ENCODE data around the gene SCGB3A1.

GRCh38 chr5:180620014-180620413 is 28.7 kb upstream of the SCGB3A1 start:
- TF ChIP-seq, protein P1, sequence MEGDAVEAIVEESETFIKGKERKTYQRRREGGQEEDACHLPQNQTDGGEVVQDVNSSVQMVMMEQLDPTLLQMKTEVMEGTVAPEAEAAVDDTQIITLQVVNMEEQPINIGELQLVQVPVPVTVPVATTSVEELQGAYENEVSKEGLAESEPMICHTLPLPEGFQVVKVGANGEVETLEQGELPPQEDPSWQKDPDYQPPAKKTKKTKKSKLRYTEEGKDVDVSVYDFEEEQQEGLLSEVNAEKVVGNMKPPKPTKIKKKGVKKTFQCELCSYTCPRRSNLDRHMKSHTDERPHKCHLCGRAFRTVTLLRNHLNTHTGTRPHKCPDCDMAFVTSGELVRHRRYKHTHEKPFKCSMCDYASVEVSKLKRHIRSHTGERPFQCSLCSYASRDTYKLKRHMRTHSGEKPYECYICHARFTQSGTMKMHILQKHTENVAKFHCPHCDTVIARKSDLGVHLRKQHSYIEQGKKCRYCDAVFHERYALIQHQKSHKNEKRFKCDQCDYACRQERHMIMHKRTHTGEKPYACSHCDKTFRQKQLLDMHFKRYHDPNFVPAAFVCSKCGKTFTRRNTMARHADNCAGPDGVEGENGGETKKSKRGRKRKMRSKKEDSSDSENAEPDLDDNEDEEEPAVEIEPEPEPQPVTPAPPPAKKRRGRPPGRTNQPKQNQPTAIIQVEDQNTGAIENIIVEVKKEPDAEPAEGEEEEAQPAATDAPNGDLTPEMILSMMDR (conservative IDR thresholded peaks at IDR 0.05 in 1 of 2, IDR thresholded peaks at IDR 0.05 in 1 of 2; ENCODE audit: extremely low read depth in 1 of 2, insufficient read depth in 1 of 2, low read depth in 1 of 2, low read length in 2 of 2) = no peak
- no peak for TF ChIP-seq EZH2 (IDR thresholded peaks at IDR 0.05; ENCODE audit: borderline replicate concordance, low read length)

All from mammary epithelial cell (primary cell).